GM19372 (cell line): ENCODE results near the gene ATXN1L.
A peak's percentile ranks its signal among the peaks of the same experiment; 100 is the strongest.
"Not testable (repeated sequence)": the region's sequence is repeated elsewhere in the genome, so short reads cannot be mapped to it uniquely, and the experiment has no call there.

Source experiments
- ATAC-seq: cut with Tn5 transposase; IDR thresholded peaks from one replicate; pipeline ENCODE4 v1.9.1; 2021; ENCODE audit warnings: mild to moderate bottlenecking, low read depth, moderate library complexity; ENCODE audit not compliant: unreplicated experiment

The ATXN1L gene

DNA sequence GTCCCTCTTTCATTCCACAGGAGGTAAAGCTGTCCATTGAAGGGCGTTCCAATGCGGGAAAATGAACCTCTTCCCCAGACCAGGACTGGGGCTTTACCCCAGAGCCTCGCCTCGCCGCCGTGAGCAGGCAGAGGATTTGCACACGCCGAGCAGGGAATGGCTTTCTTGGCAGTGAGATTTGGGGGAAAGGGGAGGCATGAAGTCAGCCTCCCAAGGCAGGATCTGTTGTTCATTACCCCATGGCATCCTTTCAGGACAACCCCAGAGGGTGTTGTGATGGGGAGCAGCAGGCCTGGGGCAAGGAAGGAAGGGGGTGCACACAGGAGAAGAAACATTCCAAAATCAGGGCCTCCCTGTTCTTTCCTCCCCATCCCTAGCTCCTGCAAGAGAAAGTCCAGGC is 6.0 kb downstream of the ATXN1L start:
- no peak for ATAC-seq

DNA sequence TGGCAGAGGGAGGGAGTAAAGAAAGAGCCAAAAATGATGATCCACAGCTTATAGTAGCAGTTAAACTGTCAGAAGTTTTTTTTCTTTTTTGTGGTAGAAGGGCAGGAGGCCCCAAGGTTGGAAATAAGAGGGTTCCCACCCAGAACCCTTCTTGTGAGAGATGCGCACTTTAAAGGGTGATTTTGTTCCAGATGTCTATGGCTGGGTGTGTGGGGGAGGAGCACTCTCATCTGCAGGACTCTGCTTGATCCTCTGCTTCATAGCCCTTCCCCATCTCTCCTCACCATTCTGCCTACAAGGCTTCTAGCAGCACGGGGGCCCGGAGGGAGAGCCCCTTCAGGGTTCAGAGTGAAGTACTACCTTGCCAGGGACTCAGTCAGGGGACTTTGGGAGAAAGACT is 6.4 kb downstream of the ATXN1L start:
- ATAC-seq: no peak

DNA sequence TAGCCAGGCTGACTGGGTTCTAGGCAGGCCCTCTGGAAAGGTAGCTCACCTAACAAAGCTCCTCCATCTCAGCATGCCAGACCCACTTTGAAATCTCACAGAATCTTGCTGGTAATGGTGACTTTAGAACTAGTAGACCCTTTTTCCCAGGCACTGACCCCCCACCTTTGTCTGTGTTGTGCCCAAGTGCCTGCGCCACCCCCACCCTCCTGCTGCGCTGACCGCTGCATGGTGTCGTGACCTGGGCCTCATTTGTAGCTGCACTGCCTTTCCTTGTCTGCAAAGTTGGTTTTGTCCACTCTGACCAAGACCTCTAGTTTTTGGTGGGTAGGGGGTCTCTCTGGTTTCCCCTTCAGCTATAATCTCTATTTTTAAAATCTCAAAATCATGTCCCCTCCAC is 6.8 kb downstream of the ATXN1L start:
- no peak for ATAC-seq

DNA sequence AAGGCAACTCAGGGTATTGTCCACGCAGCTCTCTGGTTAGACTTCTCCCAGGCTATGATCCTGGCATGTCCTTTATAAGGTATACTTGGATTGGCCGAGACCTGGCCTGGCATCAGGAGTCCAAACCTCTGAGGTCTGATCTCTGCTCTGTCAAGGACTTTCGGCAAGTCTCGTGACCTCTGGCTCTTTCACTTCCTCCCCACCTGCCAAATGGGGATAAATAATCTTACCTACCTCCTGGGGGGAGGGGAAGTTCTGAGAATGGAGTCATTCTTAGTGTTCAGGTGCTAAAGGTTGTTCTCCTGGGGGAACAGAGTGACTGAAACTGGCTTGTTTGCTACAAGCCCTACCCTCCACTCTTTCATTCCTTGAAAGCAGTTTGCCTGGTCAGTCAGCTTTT is 7.6 kb downstream of the ATXN1L start:
- ATAC-seq: peak; percentile 72

DNA sequence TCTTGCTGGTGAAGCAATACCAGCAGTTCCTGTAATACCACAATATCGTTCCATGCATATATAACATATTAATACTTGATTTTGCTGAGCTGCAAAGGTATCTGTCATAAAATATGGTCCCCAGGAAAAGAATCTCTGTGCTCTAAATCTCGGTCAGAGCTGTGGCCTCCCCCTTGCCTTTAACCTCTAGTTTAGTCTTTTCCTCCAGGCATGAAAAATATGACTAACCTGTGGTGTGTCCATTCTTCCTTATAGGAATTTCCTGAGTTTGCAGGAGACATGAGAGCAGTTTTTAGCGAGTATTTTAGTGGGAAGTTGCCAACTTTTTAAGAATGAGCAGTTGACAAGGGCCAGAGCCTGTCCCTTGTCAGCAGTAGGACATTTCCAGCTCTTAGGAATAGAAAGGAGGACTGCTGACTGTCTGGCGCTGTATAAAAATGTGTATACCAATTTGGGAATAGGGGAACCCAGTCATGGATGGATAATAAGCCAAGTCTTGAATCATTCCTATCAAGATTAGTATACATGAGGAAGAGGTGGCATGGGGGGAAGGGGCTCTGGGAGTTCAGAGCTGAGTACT is 8.7 kb downstream of the ATXN1L start:
- no peak for ATAC-seq

- no peak for ATAC-seq
These were observed 10.3 kb downstream of the ATXN1L start for GRCh38 chr16:71855937-71856662.

DNA sequence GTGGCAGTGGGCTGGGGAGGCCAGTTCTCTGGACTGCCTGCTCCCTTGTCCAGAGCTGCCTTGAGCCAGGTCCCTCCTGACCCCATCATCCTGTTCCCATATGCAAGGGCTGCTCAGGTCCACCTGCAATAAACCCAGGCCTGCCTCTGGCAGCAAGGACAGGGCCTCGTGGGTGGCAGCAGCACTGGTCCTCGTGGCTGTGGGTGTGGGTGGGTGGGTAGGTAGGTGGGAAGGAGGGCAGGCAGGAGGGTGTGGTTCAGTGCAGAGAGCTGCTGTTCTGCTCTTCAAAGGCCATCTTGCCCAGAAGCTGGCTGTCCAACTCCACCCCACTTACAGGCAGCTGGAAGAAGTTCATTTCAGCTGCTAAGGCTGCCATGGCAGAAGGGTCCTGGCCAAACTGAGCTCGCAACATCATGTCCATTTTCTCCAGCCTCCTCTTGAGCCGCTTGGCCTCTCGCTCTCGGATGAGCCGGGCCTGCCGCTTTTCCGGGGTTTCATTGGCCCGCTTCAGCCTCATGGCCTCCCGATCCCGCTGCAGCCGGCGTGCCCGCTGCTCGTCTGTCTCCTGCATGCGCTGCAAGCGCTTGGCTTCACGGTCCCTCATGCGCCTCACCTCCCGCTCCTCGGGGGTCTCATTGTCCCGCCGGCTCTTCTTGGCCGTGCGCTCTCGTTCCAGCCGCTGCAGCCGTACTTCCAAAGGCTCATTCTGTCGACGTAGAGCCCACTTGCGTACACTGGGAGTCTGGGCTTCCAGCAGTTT is 14.2 kb downstream of the ATXN1L start:
- ATAC-seq: no peak

- ATAC-seq: no peak
These were observed 18.2 kb downstream of the ATXN1L start for GRCh38 chr16:71863995-71864394.

- no peak for ATAC-seq
These were observed 19.5 kb downstream of the ATXN1L start for GRCh38 chr16:71865173-71865863.

DNA sequence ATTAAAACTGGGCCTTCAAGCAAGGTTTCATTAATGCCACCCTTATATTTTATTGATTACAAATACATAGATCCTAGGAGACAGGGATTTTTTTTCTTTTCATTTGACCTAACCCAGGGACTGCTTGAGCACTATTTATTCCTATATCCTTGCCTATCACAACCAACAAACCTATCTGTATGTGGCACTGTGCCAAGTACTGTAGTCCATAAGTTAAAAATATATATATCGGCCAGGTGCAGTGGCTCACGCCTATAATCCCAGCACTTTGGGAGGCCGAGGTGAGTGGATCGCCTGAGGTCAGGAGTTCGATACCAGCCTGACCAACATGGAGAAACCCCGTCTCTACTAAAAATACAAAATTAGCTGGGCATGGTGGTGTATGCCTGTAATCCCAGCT is 21.4 kb downstream of the ATXN1L start:
- ATAC-seq: not testable (repeated sequence)

DNA sequence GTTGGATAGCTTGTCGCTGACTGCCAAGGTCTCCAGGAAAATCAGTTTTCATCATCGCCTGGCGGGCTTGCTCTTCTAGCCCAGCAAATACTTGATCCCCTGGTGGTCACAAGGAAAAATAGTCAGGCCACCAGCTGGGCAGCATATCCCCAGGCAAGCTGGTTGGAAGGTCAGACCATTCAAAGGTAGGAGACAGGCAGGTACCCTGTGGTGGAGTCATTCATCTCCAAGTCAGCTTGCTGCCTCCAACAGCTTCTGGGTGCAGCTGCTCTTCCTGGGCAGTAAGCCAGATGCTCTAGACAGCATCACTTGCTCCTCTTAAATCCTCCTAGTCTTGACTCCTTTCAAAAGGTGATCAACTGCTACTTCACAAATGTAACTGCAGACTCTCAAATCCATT is 22.2 kb downstream of the ATXN1L start:
- no peak for ATAC-seq

GRCh38 chr16:71869089-71869488 is 23.3 kb downstream of the ATXN1L start:
- ATAC-seq: no peak

- ATAC-seq: no peak
These were observed 25.0 kb downstream of the ATXN1L start for GRCh38 chr16:71870818-71871217.

DNA sequence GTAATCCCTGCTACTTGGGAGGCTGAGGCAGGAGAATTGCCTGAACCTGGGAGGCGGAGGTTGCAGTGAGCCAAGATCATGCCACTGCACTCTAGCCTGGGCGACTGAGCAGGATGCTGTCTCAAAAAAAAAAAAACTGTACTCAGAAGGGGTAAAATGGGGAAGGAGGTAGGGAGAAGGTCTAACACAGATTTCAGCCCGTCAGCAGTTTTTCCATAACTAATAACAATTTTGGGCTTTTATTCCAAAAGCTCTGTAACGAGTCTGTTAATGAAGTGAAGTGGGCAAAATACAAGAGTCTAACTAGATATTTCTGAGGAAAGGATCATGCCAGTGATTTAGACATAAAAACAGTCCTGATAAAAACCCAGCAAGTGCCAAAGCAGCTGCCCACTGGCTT is 27.4 kb downstream of the ATXN1L start:
- ATAC-seq: no peak

DNA sequence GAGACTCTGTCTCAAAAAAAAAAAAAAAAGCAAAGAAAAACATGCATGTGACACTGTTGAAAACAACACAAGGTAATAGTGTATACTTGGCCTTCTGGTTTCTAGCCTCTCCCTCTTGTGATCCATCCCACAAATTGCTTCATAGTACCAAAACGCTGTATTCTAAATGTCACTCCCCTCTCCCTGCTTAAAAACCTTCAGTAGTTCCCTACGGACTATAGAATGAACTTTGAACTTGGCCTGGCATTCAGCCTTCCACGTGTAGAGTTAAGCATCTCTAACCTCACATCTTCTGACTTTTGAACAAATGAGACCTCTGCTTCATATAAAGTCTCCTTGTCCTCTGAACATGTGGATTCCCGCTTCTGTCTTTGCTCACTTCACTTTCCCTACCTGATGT is 33.1 kb downstream of the ATXN1L start:
- ATAC-seq: no peak

DNA sequence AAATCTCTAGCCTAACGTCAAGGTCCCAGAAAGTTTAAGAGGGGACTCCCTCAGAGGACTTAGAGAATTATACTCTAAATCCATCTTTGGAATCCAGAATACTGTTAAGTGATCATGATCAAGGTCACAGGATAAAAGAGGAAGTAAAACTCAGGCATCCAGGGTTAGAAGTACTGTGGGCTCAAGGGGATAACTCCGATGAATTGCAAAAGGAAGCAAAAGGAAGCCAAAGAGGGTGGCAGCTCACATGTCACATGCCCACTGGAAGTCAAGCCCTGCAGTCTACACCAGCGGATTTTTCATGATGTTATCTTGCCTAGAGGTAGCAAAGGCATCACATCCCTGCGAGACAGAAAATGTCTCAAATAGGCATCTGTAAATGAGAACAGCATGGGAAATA is 34.4 kb downstream of the ATXN1L start:
- no peak for ATAC-seq

- peak; percentile 4 for ATAC-seq
These were observed 36.9 kb downstream of the ATXN1L start for GRCh38 chr16:71882505-71883167.

- peak; percentile 46 for ATAC-seq
These were observed 37.5 kb downstream of the ATXN1L start for GRCh38 chr16:71883168-71883848.

DNA sequence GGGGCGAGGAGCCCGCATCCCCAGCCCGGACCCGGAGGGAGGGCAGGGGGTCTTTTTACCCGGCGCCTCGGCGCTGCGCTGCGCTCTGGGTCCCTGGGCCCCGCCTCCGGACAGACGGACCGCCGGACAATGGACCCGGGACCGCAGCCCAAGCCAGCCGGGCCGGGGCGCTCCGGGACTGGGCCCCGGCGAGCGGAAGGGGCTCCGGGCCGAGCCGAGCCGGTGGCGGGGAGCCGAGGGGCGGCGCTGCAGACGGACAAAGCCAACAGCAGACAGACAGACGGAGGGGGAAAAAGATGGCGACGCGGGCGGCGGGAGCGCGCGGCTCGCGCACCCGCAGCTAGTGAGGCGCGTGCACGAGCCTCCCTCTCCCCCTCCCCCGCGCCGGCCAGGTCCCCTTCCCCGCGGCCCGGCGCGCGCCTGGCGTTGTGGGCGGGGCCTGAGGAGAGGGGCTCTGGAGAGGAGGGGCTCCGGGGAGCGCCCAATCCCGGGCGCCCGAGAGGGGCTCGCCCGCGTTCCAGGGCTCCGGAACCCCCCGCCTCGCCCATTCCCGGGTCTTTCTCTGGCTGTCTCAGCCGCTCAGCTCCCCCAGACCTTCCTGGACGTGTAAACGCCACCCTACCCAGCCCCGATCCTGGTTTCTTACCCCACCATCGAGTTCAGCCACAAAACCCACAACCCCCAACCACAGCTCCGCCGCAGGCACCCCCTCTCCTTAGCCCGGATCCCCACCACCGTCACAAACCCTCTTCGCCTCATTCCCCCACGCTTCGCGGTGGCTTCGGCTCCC is 38.3 kb downstream of the ATXN1L start, which contains the start of gene ZNF821:
ZNF821 (minus strand) TSS at position 334 of the 790 bp plus-strand sequence. CDS start 4,236 bp downstream, outside the sequence.
- peak; percentile 48 for ATAC-seq
